Liver (tissue), 9 donors: ENCODE results near the gene SMARCB1. TPM values are rescaled to one million over a fixed set of nuclear protein-coding genes. Genes with fewer than 3 reads are reported as not detected.

Experiments used
- DNase-seq: peaks from one replicate; pipeline ENCODE4 v3.0.0-alpha.2; 2017; ENCODE audit warnings: low spot score
- H3K27ac ChIP-seq, 2 donors: one replicate each; pipeline ENCODE4 v1.7.0; 2013; ENCODE audit warnings: inconsistent platforms in 2 of 2, low read length in 2 of 2, control low read depth in 1 of 2, low read depth in 1 of 2, mild to moderate bottlenecking in 1 of 2
- H3K27me3 ChIP-seq, 4 donors: one replicate each; pipeline versions ENCODE4 v1.6.1 to v1.7.0; 2013; ENCODE audit warnings: low read length in 3 of 4, inconsistent platforms in 1 of 4, mild to moderate bottlenecking in 1 of 4, moderate library complexity in 1 of 4; ENCODE audit not compliant: control insufficient read depth in 4 of 4, insufficient read depth in 4 of 4
- H3K36me3 ChIP-seq, 4 donors: one replicate each; pipeline versions ENCODE4 v1.6.1 to v1.7.0; 2013; ENCODE audit warnings: low read length in 3 of 4, mild to moderate bottlenecking in 3 of 4, low read depth in 1 of 4, moderate library complexity in 1 of 4; ENCODE audit not compliant: control insufficient read depth in 4 of 4, insufficient read depth in 3 of 4
- H3K4me1 ChIP-seq, 4 donors: one replicate each; pipeline versions ENCODE4 v1.6.1 to v1.7.0; 2013; ENCODE audit warnings: low read length in 3 of 4, mild to moderate bottlenecking in 3 of 4, moderate library complexity in 1 of 4; ENCODE audit not compliant: control insufficient read depth in 4 of 4, insufficient read depth in 4 of 4
- H3K4me3 ChIP-seq, 3 donors: one replicate each; pipeline versions ENCODE4 v1.6.1 to v1.7.0; 2013; ENCODE audit warnings: low read length in 3 of 3, control low read depth in 1 of 3, low read depth in 1 of 3, mild to moderate bottlenecking in 1 of 3
- H3K9ac ChIP-seq, 2 donors: one replicate each; pipeline ENCODE4 v1.7.0; 2013; ENCODE audit warnings: low read length in 2 of 2, mild to moderate bottlenecking in 2 of 2, moderate library complexity in 2 of 2, control low read depth in 1 of 2, low read depth in 1 of 2
- H3K9me3 ChIP-seq, 4 donors: one replicate each; pipeline versions ENCODE4 v1.6.1 to v1.7.0; 2013; ENCODE audit warnings: low read length in 3 of 4; ENCODE audit not compliant: control insufficient read depth in 4 of 4
- ATF3 ChIP-seq: IDR thresholded peaks from 2 replicates; pipeline ENCODE4 v1.6.1; 2016; ENCODE audit warnings: antibody characterized with exemption
- CTCF ChIP-seq: fragments of 150-350 bp; IDR thresholded peaks from 2 replicates; pipeline ENCODE4 v1.5.1; 2017; ENCODE audit warnings: improper control_type of control experiment, low read depth, low read length; ENCODE audit not compliant: missing input control
- EGR1 ChIP-seq, 2 donors: IDR thresholded peaks; 2 replicates each; pipeline ENCODE4 v1.6.1; 2016 to 2018; ENCODE audit warnings: antibody characterized with exemption in 2 of 2, low read depth in 2 of 2
- FOXA1 ChIP-seq: IDR thresholded peaks from 2 replicates; pipeline ENCODE4 v1.6.1; 2016; ENCODE audit warnings: antibody characterized with exemption
- FOXA2 ChIP-seq: IDR thresholded peaks from 2 replicates; pipeline ENCODE4 v1.6.1; 2016; ENCODE audit warnings: antibody characterized with exemption
- GABPA ChIP-seq, 2 donors: IDR thresholded peaks in 1 of 2; conservative IDR thresholded peaks in 1 of 2; 2 replicates each; pipeline ENCODE4 v1.6.1; 2016; ENCODE audit warnings: antibody characterized with exemption in 2 of 2, mild to moderate bottlenecking in 1 of 2, moderate library complexity in 1 of 2
- HNF4A ChIP-seq, 2 donors: conservative IDR thresholded peaks; 2 replicates each; pipeline ENCODE4 v1.6.1; 2016; ENCODE audit warnings: antibody characterized with exemption in 2 of 2, mild to moderate bottlenecking in 2 of 2
- HNF4G ChIP-seq: IDR thresholded peaks from 2 replicates; pipeline ENCODE4 v1.6.1; 2016; ENCODE audit warnings: antibody characterized with exemption
- JUND ChIP-seq, 2 donors: IDR thresholded peaks; 2 replicates each; pipeline ENCODE4 v1.6.1; 2016; ENCODE audit warnings: antibody characterized with exemption in 2 of 2
- MAX ChIP-seq: IDR thresholded peaks from 2 replicates; pipeline ENCODE4 v1.6.1; 2016; ENCODE audit warnings: antibody characterized with exemption
- NR2F2 ChIP-seq: IDR thresholded peaks from 2 replicates; pipeline ENCODE4 v1.6.1; 2016; ENCODE audit warnings: antibody characterized with exemption
- RAD21 ChIP-seq, 2 donors: IDR thresholded peaks; 2 replicates each; pipeline ENCODE4 v1.6.1; 2016; ENCODE audit warnings: antibody characterized with exemption in 2 of 2, mild to moderate bottlenecking in 2 of 2
- REST ChIP-seq: IDR thresholded peaks from 2 replicates; pipeline ENCODE4 v1.6.1; 2016; ENCODE audit warnings: antibody characterized with exemption, mild to moderate bottlenecking
- RXRA ChIP-seq, 2 donors: IDR thresholded peaks; 2 replicates each; pipeline ENCODE4 v1.6.1; 2017 to 2018; ENCODE audit warnings: antibody characterized with exemption in 2 of 2, mild to moderate bottlenecking in 1 of 2
- SP1 ChIP-seq: IDR thresholded peaks from 2 replicates; pipeline ENCODE4 v1.6.1; 2018; ENCODE audit warnings: antibody characterized with exemption, mild to moderate bottlenecking
- TAF1 ChIP-seq: conservative IDR thresholded peaks from 2 replicates; pipeline ENCODE4 v1.6.1; 2016; ENCODE audit warnings: antibody characterized with exemption, mild to moderate bottlenecking
- YY1 ChIP-seq: IDR thresholded peaks from 2 replicates; pipeline ENCODE4 v1.6.1; 2016; ENCODE audit warnings: antibody characterized with exemption, mild to moderate bottlenecking
- ZBTB33 ChIP-seq: IDR thresholded peaks from 2 replicates; pipeline ENCODE4 v1.6.1; 2016; ENCODE audit warnings: antibody characterized with exemption
- WGBS: extraction: QIAGEN DNeasy Blood & Tissue Kit; methylation state at CpG from one replicate; pipeline ENCODE4 v1.1.7; 2013; 5-methylcytosine and 5-hydroxymethylcytosine counted together
- polyA plus RNA-seq, 2 donors: library from polyadenylated mRNA; stranded (reverse) in 1 of 2; unstranded in 1 of 2; fragments of 200-250 nt in 1 of 2; fragments of >200 nt in 1 of 2; fragmentation: Nextera tagmentation in 1 of 2; extraction: Ambion mirVana in 1 of 2; gene quantifications; one replicate each; pipeline versions ENCODE4 v1.2.1 to v1.2.3, GENCODE V29; 2013 to 2015
- total RNA-seq, 2 donors: library from RNA; depleted of rRNA; stranded (reverse); fragments of >200 nt; gene quantifications; one replicate each; pipeline ENCODE4 v1.2.3, GENCODE V29; 2014
- donor health status: healthy.
- donor health status: healthy.
- donor health status: healthy.
- donor health status: healthy.
- donor health status: healthy.

The SMARCB1 gene
- total and polyA plus RNA-seq, 4 donors = 15.1 to 22.5 (median 19.1) TPM

- DNase-seq = no peak
- Histone ChIP-seq H3K9me3 (no peaks in the 10 kb centered on the region), H3K36me3 (peaks cover 0 to 21% (median 9%) of the 10 kb centered on the region in 4 donors), H3K27me3 (no peaks in the 10 kb centered on the region), H3K4me1 (no peaks in the 10 kb centered on the region), H3K9ac (no peak overlapping the region), H3K27ac (no peak overlapping the region), H3K4me3 (no peak overlapping the region)
- TF ChIP-seq NR2F2 (no peak), RAD21 (IDR thresholded peaks at IDR 0.05) (no peak), CTCF (no peak), RXRA (IDR thresholded peaks at IDR 0.05) (no peak), HNF4G (no peak), EGR1 (IDR thresholded peaks at IDR 0.05; ENCODE audit: low read depth in 2 of 2) (no peak), YY1 (no peak), JUND (IDR thresholded peaks at IDR 0.05) (no peak), FOXA2 (no peak), ATF3 (no peak), GABPA (IDR thresholded peaks at IDR 0.05 in 1 of 2, conservative IDR thresholded peaks at IDR 0.05 in 1 of 2) (no peak), MAX (no peak), REST (no peak), SP1 (no peak), FOXA1 (no peak), ZBTB33 (no peak), HNF4A (conservative IDR thresholded peaks at IDR 0.05) (no peak), TAF1 (no peak)
- WGBS = 98% methylated on average over 4 of the region's 4 CpGs
These were observed 88.1 kb downstream of the SMARCB1 start for GRCh38 chr22:23874871-23875270.
